ENCODE measurements around the gene KANSL1L.

The KANSL1L gene

GRCh38 chr2:210094787-210095186, 76.4 kb downstream of the KANSL1L start:
- no peak for TF ChIP-seq CTCF (IDR thresholded peaks at IDR 0.05; ENCODE audit: extremely low read depth, missing control alignments)
- no peak for DNase-seq (ENCODE audit: low spot score)

GRCh38 chr2:210092791-210093190, 78.4 kb downstream of the KANSL1L start:
- no peak for TF ChIP-seq CTCF (IDR thresholded peaks at IDR 0.05; ENCODE audit: extremely low read depth, missing control alignments)
- DNase-seq (ENCODE audit: low spot score): no peak

- DNase-seq (ENCODE audit: low spot score): no peak
- TF ChIP-seq CTCF (IDR thresholded peaks at IDR 0.05; ENCODE audit: extremely low read depth, missing control alignments): no peak
Measured at GRCh38 chr2:210086930-210087329, 84.3 kb downstream of the KANSL1L start.

GRCh38 chr2:210086292-210086691, 84.9 kb downstream of the KANSL1L start:
- DNase-seq (ENCODE audit: low spot score): no peak
- TF ChIP-seq CTCF (IDR thresholded peaks at IDR 0.05; ENCODE audit: extremely low read depth, missing control alignments): no peak

GRCh38 chr2:210072922-210073509, 98.2 kb downstream of the KANSL1L start:
- peak; percentile 37 for TF ChIP-seq CTCF (IDR thresholded peaks at IDR 0.05; ENCODE audit: extremely low read depth, missing control alignments)
- peak; percentile 22 for DNase-seq (ENCODE audit: low spot score)

GRCh38 chr2:210072493-210072892, 98.7 kb downstream of the KANSL1L start:
- DNase-seq (ENCODE audit: low spot score): no peak

GRCh38 chr2:210063306-210063705, 107.9 kb downstream of the KANSL1L start:
- DNase-seq (ENCODE audit: low spot score): no peak
- no peak for TF ChIP-seq CTCF (IDR thresholded peaks at IDR 0.05; ENCODE audit: extremely low read depth, missing control alignments)

More at GRCh38 chr2:210072493-210072892, 98.7 kb downstream of the KANSL1L start:
- TF ChIP-seq CTCF (IDR thresholded peaks at IDR 0.05; ENCODE audit: extremely low read depth, missing control alignments): no peak
